Dedifferentiated amniotic fluid mesenchymal stem cell (primary cell): ENCODE data around the gene TPI1.
"Not testable (repeated sequence)": the region's sequence is repeated elsewhere in the genome, so short reads cannot be mapped to it uniquely, and the experiment has no call there.

ENCODE experiments used
- DNase-seq: peaks from one replicate; pipeline ENCODE4 v3.0.0-alpha.2; 2016; ENCODE audit errors: extremely low spot score

TPI1 gene

DNA sequence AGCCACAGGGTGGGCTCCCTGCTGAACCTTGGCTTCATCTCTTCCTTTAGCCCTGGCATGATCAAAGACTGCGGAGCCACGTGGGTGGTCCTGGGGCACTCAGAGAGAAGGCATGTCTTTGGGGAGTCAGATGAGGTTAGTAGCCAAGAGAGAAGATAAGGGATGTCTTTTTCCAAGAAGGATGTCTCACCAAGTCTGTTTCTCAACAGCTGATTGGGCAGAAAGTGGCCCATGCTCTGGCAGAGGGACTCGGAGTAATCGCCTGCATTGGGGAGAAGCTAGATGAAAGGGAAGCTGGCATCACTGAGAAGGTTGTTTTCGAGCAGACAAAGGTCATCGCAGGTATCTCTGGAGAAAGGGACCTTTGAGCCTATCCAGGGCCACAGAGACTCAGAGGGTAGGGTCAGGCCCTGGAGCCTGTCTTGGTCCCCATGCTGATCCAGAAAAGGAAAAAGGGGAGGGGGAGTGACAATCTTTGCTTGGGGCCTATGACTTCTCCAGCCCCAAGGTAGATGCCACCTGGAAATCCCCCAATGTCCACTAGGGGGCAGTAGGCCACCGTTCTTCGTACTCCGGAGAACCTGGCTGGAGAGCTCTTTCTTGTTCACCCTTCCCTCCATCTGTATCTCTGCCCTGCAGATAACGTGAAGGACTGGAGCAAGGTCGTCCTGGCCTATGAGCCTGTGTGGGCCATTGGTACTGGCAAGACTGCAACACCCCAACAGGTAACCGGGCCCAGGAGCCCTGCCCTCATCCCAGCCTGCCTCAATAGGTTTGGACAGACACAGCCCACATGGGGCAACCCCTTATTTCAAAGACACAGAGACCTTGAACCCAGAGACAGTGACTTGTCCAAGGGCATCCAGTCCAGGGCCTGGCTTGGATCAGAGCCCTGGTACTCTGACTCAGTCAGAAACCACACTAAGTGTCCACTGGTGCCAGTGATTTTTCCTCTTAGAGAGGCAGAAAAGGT is 2.0 kb downstream of the TPI1 start:
- DNase-seq = peak; percentile 62

DNA sequence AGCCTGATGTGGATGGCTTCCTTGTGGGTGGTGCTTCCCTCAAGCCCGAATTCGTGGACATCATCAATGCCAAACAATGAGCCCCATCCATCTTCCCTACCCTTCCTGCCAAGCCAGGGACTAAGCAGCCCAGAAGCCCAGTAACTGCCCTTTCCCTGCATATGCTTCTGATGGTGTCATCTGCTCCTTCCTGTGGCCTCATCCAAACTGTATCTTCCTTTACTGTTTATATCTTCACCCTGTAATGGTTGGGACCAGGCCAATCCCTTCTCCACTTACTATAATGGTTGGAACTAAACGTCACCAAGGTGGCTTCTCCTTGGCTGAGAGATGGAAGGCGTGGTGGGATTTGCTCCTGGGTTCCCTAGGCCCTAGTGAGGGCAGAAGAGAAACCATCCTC is 3.0 kb downstream of the TPI1 start:
- DNase-seq = not testable (repeated sequence)

GRCh38 chr12:6871052-6871957 is 4.0 kb downstream of the TPI1 start:
- no peak for DNase-seq

DNA sequence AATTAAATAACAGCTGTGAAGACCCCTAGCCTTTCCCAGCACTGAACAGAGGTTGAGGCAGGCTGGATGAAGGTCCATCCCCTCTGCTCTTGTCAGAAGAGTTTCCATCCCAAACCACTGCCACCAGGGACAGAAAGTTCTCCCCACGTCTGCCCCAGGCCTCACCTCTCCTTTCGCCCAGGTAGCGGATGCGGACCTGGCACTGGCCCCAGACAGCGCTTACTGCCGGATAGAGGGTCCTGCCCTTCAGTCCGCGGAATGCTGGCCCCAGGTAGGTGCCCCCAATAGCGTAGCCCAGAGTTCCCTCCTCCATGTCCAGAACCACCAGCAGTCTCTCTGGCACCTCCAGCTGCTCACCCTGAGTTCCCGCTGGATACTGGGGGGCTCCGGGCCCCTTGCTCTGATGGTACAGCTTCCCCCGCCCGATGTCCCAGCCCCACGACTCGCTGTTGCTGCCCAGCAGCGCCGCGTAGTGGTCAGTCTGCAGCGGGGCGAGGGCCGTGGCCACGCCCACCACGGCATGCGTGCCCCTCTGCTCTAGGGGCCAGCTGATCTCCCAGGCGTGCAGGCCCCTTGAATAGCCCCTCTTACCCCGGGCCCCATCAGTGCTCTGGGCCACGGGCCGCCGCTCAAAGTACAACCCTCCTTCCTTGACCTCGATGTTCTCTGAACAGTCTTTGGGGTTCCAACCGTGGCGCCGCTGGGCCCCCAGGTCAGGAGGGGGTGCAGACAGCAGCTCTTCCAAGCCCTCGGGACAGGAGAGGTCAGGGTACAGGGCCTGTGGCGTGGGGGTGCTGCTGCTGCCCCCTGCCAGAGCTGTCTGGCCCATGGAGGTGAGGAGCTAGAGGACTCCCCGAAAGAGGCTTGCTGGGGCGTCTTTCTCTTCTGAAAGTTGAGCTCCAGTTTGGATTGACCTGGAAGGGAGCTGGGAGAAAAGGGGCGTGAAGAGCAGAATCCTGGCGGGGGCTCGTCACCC is 5.0 kb downstream of the TPI1 start:
- DNase-seq = peak; percentile 59

GRCh38 chr12:6873094-6874014 is 6.0 kb downstream of the TPI1 start, which contains the start of gene SPSB2:
Gene SPSB2 (minus strand): TSS chr12:6873303. CDS start chr12:6872901, 402 bp downstream.
- DNase-seq = peak; percentile 88

GRCh38 chr12:6874015-6874368 is 6.7 kb downstream of the TPI1 start:
- not testable (repeated sequence) for DNase-seq

DNA sequence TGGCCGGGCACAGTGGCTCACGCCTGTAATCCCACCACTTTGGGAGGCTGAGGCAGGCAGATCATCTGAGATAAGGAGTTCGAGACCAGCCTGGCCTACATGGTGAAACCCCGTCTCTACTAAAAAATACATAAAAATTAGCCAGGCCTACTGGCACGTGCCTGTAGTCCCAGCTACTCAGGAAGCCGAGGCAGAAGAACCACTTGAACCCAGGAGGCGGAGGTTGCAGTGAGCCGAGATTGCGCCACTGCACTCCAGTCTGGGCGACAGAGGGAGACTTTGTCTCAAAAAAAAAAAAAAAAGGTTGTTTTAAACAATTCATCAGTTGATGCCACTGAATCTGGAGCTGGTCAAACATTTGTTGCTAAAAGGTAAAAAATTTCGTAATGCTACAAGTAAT is 12.5 kb downstream of the TPI1 start:
- not testable (repeated sequence) for DNase-seq

- no peak for DNase-seq
Observed at GRCh38 chr12:6883252-6883651, 15.9 kb downstream of the TPI1 start.

DNA sequence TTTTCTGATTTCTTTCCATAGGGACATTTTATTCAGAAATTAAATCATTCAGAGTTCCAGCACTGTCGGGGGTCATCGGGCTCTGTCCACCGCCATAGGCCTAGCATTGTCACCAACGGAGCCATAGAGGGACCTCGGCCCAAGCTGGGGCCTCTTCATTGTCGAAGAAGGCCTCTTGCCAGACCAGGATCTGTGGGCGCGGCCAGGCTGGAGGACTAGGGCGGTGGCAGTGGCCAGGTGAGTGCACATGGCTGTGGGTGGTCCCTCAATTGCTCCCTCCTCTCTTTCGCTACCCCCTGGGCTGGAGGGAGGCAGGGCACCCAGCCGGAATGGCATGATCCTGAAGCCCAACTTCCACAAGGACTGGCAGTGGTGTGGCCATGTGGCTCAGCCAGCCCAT is 16.4 kb downstream of the TPI1 start:
- no peak for DNase-seq

DNA sequence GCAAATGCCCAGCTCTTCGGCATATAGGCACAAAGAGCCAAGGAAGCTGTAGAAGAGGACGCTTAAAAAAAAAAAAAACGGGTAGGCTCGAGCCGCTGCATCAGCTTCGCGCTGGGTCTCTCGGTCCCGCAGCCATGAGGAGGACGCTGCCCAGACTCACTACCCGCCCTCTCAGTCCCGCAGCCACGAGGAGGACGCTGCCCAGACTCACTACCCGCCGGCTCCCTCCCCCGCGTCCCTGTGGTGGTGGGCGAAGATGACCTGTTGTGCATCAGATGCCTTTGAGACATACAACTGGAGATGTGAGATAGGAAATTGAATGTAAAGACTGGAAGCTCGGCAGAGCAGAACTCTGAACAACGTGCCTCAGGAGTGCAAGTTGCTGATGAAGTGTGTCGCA is 17.2 kb downstream of the TPI1 start:
- DNase-seq = no peak

DNA sequence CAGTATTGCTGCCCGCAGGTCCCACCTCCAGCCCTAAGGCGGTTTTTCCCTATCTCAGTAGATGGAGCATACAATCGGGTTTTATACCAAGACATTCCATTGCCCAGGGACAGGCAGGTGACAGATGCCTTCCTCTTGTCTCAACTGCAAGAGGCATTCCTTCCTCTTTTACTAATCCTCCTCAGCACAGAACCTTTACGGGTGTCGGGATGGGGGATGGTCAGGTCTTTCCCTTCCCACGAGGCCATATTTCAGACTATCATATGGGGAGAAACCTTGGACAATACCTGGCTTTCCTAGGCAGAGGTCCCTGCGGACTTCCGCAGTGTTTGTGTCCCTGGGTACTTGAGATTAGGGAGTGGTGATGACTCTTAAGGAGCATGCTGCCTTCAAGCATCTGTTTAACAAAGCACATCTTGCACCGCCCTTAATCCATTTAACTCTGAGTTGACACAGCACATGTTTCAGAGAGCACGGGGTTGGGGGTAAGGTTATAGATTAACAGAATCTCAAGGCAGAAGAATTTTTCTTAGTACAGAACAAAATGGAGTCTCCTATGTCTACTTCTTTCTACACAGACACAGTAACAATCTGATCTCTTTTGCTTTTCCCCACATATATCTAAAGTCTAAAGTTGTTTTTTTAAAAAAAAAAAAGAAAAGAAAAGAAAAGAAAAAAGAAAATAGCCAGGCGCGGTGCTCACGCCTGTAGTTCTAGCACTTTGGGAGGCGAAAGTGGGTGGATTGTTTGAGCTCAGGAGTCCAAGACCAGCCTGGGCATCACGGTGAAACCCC is 19.1 kb downstream of the TPI1 start:
- not testable (repeated sequence) for DNase-seq

DNA sequence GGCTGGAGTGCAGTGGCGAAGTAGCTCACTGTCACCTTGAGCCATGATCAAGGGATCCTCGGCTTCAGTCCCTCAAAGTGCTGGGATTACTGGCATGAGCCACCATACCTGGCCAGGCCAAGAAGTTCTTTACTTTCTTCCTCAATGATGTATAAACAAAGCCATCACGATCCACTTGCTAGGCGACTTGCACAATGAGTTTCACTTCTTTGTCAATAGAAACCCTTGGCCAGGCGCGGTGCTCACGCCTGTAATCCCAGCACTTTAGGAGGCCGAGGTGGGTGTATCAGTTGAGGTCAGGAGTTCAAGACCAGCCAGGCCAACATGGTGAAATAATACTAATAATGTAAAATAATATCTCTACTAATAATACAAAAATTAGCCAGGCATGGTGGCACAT is 20.1 kb downstream of the TPI1 start:
- no peak for DNase-seq

- DNase-seq = no peak
Observed at GRCh38 chr12:6888360-6888759, 21.0 kb downstream of the TPI1 start.

DNA sequence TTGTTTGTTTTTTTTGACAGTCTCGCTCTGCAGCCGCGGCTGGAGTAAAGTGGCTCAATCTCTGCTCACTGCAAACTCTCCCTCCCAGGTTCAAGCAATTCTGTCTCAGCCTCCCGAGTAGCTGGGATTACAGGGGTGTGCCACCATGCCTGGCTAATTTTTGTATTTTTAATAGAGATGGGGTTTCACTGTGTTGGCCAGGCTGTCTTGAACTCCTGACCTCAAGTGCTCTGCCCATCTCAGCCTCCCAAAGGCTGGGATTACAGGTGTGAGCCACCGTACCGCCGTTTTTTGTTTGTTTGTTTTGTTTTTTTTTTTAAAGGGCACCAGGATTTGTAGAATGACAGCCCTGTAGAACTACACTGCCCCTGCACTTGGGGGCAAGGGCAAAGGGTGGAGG is 21.5 kb downstream of the TPI1 start:
- DNase-seq = not testable (repeated sequence)

DNA sequence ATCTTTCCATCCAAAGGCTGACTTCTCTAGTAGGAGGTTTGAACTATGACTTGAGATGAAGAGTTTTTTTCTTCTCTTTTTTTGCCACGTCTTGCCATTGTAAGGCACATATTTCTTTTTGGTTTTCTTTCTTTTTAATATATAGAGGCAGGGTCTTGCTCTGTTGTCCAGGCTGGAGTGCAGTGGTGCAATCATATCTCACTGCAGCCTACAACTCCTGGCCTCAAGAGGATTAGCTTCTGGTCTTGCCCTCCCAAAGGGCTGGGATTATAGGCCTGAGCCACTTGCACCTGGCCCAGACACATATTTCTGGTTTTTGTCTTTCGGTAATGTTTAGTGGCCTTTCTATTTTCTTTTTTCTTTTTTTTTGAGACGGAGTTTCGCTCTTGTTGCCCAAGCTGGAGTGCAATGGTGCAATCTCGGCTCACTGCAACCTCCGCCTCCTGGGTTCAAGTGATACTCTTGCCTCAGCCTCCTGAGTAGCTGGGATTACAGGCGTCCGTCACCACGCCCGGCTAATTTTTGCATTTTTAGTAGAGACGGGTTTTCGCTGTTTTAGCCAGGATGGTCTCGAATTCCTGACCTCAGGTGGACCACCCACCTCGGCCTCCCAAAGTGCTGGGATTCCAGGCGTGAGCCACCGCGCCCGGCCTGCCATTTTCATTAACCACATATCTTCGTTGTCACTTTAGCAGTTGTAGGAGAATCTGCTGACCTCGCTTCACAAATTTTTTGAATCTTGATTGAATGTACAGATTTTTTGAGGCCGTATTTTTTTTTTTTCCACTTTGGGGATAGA is 22.6 kb downstream of the TPI1 start:
- DNase-seq = not testable (repeated sequence)

DNA sequence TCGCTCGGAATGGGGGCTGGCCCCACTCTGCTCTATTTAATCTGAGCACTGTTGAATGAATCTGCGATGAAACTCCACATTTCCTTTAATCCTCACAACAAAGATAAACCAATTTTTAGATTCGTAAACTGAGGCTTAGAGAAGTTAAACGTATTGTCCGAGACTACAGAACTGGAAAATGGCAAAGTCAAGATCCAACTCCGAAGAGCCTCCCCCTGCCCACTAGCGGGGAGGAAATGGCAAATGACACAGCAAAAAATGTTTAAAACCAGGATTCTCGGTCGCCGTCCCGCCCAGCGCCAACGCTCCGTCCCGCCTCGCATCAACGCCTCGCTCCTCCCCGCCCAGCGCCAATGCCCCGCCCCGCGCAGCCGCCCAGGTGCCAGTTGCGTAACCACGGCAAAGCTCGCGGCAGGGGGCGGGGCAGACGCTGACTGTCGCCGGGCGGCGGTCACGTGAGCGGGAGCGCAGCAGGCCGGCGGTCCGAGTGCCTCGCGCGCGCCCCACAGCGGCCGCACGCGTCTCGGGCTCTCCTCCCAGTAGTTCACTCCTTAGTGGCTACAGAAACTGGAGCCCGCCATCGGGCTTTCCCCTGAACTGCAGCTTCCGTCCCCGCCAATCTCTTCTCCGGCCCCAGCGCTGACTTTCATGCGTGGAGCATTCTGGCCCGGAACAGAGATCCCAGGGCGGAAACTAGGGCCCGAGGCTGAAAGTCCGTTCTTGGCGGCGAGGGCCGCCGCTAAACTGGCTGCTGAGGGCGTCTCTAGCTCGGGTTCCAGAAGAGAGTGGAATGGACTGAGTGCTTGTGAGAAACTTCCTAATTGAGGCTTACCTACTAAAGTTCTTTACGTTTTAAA is 23.7 kb downstream of the TPI1 start:
- peak; percentile 94 for DNase-seq

- no peak for DNase-seq
Observed at GRCh38 chr12:6891646-6892001, 24.3 kb downstream of the TPI1 start.

- DNase-seq = not testable (repeated sequence)
Observed at GRCh38 chr12:6892683-6893082, 25.4 kb downstream of the TPI1 start.
